ENCODE measurements around the gene METTL16. TPM values are rescaled to one million over a fixed set of nuclear protein-coding genes. Genes with fewer than 3 reads are reported as not detected.
"Not testable (repeated sequence)": the region's sequence is repeated elsewhere in the genome, so short reads cannot be mapped to it uniquely, and the experiment has no call there.

The METTL16 gene
- total RNA-seq, 1 experiment from 2014 or later = 29.9 TPM

DNA sequence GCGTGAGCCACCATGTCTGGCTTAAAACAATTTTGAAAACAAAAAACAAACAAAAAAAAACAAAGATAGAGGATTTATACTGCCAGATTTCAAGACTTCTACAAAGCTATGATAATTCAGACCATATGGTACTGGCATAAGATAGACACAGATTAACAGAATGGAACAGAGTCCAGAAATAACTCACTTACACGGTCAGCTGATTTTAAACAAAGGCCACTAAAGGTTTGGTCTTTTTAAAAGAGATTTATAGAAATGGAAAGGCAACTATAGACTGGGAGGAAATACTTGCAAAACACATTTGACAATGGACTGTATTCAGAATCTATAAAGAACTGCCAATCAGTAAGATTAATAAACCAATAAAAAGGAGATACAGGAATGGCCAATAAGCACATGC lies 62.2 kb downstream of the METTL16 start:
- Histone ChIP-seq H3K27me3 (no peaks in the 10 kb centered on the region), H3K36me3 (peaks cover 11% of the 10 kb centered on the region; the same call in 1 of the 2 replicates), H3K4me1 (no peaks in the 10 kb centered on the region), H3K9me3 (replicated peaks) (0 out of 2 replicates have a peak, but pooled peaks cover 3% of the 10 kb centered on the region), H3K27ac (no peak overlapping the region), H3K4me3 (no peak overlapping the region)
- no peak for DNase-seq

DNA sequence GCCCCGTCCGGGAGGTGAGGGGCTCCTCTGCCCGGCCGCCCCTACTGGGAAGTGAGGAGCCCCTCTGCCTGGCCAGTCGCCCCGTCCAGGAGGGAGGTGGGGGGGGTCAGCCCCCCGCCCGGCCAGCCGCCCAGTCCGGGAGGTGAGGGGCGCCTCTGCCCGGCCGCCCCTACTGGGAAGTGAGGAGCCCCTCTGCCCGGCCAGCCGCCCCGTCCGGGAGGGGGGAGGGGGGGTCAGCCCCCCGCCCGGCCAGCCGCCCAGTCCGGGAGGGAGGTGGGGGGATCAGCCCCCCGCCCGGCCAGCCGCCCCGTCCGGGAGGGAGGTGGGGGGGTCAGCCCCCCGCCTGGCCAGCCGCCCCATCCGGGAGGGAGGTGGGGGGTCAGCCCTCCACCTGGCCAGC lies 64.2 kb downstream of the METTL16 start:
- not testable (repeated sequence) for H3K4me3 ChIP-seq; DNase-seq; H3K9me3 ChIP-seq (replicated peaks)

DNA sequence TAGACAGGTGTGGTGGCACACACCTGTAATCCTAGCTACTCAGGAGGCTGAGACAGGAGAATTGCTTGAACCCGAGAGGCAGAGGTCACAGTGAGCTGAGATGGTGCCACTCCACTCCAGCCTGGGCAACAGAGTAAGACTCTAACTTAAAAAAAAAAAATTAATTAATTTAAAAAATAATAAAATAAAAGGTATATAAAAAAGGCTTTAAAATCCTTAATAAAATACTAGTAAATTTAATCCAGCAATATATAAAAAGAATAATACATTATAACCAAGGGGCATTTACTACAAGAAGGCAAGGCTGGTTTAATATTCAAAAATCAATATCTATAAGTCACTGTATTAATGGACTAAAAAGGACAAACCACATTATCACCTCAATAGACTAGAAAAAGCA lies 66.0 kb downstream of the METTL16 start:
- H3K27me3 ChIP-seq = no peaks in the 10 kb centered on the region
- H3K4me1 ChIP-seq = no peaks in the 10 kb centered on the region
- peaks cover 13% of the 10 kb centered on the region; the same call in 1 of the 2 replicates for H3K36me3 ChIP-seq
- H3K4me3 ChIP-seq = no peak overlapping the region
- DNase-seq = no peak
- no peak overlapping the region for H3K27ac ChIP-seq
- H3K9me3 ChIP-seq (replicated peaks) = 0 out of 2 replicates have a peak, but pooled peaks cover 3% of the 10 kb centered on the region

More for the DNA sequence above, 64.2 kb downstream of the METTL16 start:
- H3K4me1 ChIP-seq, H3K27me3 ChIP-seq, H3K27ac ChIP-seq, H3K36me3 ChIP-seq: not testable (repeated sequence)

DNA sequence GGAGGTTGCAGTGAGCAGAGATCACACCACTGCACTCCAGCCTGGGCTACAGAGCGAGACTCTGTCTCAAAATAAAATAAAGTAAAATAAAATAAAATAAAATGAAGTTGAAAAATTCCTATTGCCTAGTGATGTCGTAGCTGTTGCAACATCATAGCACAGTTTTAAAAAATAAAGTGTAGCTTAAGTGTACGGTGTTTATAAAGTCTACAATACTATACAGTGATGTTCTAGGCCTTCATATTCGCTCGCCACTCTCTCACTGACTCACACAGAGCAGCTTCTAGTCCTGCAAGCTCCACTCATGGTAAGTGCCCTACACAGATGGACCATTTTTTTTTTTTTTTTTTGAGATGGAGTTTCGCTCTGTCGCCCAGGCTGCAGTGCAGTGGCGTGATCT lies 67.3 kb downstream of the METTL16 start:
- Histone ChIP-seq H3K27me3 (no peaks in the 10 kb centered on the region), H3K4me3 (no peak overlapping the region), H3K36me3 (peaks cover 18% of the 10 kb centered on the region; the same call in 1 of the 2 replicates), H3K9me3 (replicated peaks) (0 out of 2 replicates have a peak, but pooled peaks cover 3% of the 10 kb centered on the region), H3K4me1 (no peaks in the 10 kb centered on the region), H3K27ac (no peak overlapping the region)
- no peak for DNase-seq

DNA sequence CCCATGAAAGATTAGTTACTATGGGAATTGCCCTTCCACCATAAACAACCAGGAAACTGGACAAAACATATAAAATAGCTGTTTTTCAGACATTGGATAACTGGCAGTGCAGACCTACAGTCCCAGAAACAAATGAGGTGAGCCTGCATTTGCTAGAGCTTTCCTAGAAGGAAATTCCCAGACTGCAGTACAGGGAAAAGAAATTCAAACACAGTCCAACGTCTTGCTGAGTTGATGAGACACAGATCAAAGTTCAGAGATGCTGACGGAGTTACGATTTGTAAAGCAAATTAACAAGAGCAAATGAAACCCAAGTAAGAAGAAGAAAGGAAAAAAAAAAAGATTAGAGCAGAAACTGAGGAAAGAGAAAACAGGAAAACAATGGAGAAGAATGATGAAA lies 69.5 kb downstream of the METTL16 start:
- Histone ChIP-seq H3K27me3 (no peaks in the 10 kb centered on the region), H3K9me3 (replicated peaks) (0 out of 2 replicates have a peak, but pooled peaks cover 3% of the 10 kb centered on the region), H3K4me1 (no peaks in the 10 kb centered on the region), H3K4me3 (no peak overlapping the region), H3K27ac (no peak overlapping the region), H3K36me3 (peaks cover 34% of the 10 kb centered on the region; the same call in 1 of the 2 replicates)
- DNase-seq = no peak

DNA sequence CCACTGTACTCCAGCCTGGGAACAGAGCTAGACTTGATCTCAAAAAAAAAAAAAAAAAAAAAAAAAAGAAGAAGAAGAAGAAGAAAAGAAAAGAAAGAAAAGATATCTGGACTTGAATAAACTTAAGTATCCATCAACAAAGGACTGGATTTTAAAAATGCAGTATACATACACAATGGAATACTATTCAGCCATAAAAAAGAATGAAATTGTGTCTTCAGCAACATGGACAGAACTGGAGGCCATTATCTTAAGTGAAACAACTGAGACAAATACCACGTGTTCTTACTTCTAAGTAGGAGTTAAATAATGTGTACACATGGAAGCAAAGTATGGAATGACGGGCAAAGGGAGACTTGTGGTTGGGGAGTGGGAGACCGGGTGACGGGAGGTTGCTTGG lies 70.8 kb downstream of the METTL16 start:
- no peak for DNase-seq
- Histone ChIP-seq H3K27ac (no peak overlapping the region), H3K9me3 (replicated peaks) (no peaks in the 10 kb centered on the region), H3K4me3 (no peak overlapping the region), H3K36me3 (peaks cover 35% of the 10 kb centered on the region; the same call in 1 of the 2 replicates), H3K4me1 (peaks cover 5% of the 10 kb centered on the region), H3K27me3 (no peaks in the 10 kb centered on the region)

DNA sequence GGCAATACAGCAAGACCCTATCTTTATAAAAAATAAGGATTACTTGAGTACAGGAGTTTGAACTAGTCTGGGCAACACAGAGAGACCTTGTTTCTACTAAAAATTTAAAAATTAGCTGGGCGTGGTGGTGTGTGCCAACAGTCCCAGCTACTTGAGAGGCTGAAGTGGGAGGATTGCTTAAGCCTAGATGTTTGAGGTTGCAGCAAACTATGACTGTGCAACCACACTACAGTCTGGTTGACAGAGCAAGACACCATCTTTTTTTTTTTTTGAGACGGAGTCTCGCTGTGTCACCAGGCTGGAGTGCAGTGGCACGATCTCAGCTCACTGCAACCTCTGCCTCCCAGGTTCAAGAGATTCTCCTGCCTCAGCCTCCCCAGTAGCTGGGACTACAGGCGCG lies 71.7 kb downstream of the METTL16 start:
- H3K27me3 ChIP-seq; DNase-seq; H3K27ac ChIP-seq; H3K4me1 ChIP-seq; H3K4me3 ChIP-seq; H3K9me3 ChIP-seq (replicated peaks): not testable (repeated sequence)
- H3K36me3 ChIP-seq = peaks cover 30% of the 10 kb centered on the region; the same call in 1 of the 2 replicates

DNA sequence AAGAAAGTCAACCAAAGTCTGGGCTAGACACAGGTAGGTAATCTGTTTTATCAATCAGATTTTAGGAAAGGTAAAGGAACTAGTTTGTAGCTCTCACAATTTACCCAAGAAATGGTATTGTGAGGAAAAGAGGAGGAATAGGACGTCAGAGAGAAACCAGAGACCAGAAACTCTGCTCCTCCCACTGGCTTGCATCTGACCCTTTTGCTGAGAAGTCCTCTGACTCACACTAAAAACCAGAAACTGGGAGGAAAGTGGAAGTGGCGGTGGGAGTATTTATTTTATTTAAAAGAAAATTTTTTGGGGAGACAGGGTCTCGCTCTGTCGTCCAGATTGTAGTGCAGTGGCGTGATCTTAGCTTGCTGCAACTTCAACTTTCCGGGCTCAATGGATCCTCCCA lies 72.9 kb downstream of the METTL16 start:
- peaks cover 7% of the 10 kb centered on the region for H3K4me1 ChIP-seq
- no peak for DNase-seq
- peaks cover 30% of the 10 kb centered on the region; the same call in 1 of the 2 replicates for H3K36me3 ChIP-seq
- no peak overlapping the region for H3K27ac ChIP-seq
- no peaks in the 10 kb centered on the region for H3K27me3 ChIP-seq
- H3K4me3 ChIP-seq = no peak overlapping the region
- no peaks in the 10 kb centered on the region for H3K9me3 ChIP-seq (replicated peaks)

DNA sequence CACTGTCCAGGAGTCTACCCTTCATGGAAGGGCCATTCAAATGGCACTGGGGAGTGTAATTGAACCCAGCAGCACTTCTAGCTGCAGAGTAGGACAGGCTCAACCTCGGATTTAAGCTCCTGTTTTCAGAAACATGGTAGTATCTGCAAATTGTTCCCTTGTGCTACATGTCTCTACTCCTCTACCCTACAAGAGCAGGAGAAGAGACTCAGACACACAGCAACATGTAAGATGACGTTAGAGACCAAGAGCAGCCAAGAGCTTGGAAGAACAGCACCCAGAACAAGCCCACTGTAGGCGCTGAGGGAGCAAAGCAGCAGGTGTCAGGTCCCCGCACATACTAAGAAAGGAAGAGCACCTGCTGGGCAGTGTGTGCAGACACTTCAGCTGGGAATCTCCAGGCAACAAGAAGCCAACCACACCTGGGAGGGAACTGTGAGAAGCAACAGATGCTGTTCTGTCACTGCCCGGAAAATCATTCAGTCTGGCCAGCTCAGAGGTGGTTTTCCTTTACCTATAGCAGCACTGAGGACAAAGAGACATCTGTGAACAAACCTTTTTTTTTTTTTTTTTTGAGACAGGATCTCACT lies 75.3 kb downstream of the METTL16 start:
- Histone ChIP-seq H3K4me3 (no peak overlapping the region), H3K27me3 (no peaks in the 10 kb centered on the region), H3K36me3 (peaks cover 30% of the 10 kb centered on the region; the same call in 1 of the 2 replicates), H3K4me1 (peaks cover 7% of the 10 kb centered on the region), H3K9me3 (replicated peaks) (no peaks in the 10 kb centered on the region), H3K27ac (peak overlapping the region; percentile 94)
- DNase-seq = peak; percentile 14 to 53

DNA sequence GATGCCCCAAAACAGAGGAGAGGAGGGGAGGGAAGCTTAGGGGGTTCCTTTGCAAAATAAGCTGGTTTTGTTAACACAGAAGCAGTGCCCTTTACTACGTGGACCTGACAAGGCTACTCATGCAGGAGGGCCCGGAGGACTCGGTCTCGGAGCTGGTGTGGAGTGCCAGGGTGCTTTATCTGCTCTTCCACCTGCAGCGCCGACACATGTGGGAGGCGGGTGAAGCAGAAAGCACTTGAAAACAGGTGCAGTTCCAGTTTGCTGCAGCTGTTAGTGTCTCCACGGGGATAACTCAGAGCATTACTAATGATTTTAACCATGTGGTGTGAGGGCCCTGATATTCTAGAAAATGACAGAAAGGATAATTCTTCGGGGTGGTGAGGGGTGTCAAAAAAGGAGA lies 75.8 kb downstream of the METTL16 start:
- peak; percentile 65 to 80 for DNase-seq
- peak overlapping the region; percentile 94 for H3K27ac ChIP-seq
- H3K36me3 ChIP-seq = peaks cover 25% of the 10 kb centered on the region; the same call in 1 of the 2 replicates
- H3K4me3 ChIP-seq = no peak overlapping the region
- peaks cover 7% of the 10 kb centered on the region for H3K4me1 ChIP-seq
- H3K27me3 ChIP-seq = no peaks in the 10 kb centered on the region
- no peaks in the 10 kb centered on the region for H3K9me3 ChIP-seq (replicated peaks)

DNA sequence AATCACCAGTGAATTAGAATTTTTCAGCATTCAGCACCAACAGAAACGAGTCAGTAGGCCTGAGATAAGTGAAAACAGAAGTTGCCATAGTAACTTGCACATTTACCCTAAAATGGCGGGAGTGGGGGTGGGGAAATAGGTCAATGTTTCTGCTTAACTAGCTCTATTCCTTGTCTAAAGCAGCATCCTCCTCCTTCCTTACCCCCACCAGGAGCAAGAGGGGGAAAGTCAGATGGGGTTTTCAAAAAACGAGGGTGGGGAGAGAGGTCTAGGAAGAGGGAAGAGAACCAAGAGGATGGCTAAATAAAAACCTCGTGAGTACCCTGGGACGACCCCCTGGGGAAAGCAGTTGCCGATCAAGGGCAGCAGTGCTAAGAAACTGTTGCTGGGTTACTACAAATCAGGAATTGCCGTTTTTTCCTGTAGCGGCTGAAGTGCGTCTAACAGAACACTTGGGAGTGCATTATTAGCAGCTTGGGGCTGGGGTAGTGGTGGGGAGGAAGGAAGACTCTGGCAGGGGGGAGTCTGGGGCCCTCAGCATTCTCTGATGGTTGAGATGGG lies 76.4 kb downstream of the METTL16 start:
- no peak for DNase-seq
- H3K27me3 ChIP-seq = no peaks in the 10 kb centered on the region
- peaks cover 7% of the 10 kb centered on the region for H3K4me1 ChIP-seq
- no peak overlapping the region for H3K4me3 ChIP-seq
- H3K36me3 ChIP-seq = peaks cover 25% of the 10 kb centered on the region; the same call in 1 of the 2 replicates
- H3K27ac ChIP-seq = peak overlapping the region; percentile 94
- H3K9me3 ChIP-seq (replicated peaks) = no peaks in the 10 kb centered on the region

DNA sequence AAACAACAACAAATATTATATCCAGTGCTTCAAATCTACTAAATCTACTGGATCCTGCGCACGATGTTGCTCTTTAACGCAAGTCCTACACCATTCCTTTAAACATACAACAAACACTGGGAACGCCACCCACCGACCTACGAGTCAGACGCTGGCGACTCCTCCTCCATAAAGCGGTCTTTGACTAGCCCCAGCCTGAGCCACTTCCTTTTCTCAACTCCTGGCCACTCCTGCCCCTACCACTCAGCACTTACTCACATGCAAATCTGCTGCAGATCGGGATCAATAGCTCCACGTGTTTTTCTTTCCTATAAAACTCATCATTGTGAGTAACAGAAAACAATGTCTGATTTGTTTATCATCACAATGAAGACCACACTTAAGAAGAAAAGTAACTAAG lies 78.0 kb downstream of the METTL16 start:
- H3K9me3 ChIP-seq (replicated peaks) = no peaks in the 10 kb centered on the region
- H3K4me1 ChIP-seq = peaks cover 7% of the 10 kb centered on the region
- H3K27ac ChIP-seq = no peak overlapping the region
- no peak overlapping the region for H3K4me3 ChIP-seq
- no peaks in the 10 kb centered on the region for H3K27me3 ChIP-seq
- peaks cover 13% of the 10 kb centered on the region; the same call in 1 of the 2 replicates for H3K36me3 ChIP-seq
- no peak for DNase-seq

DNA sequence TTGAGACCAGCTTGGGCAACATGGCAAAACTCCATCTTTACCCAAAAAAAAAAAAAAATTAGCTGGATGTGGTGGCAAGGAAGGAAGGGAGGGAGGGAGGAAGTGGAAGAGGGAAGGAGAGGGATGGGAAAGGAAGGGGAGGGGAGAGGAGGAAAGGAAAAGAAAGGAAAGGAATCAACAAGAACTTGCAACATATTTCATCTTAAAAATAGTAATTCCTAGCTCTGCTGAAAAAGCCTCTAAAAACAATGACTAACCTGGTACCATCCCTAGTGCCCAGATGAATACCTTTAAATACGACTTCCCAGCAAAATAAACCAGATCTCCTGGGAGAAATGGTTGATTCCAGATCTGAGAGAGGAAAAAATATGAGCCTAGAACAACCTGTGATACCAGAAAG lies 83.8 kb downstream of the METTL16 start:
- H3K9me3 ChIP-seq (replicated peaks) = no peaks in the 10 kb centered on the region
- H3K27me3 ChIP-seq = no peaks in the 10 kb centered on the region
- no peaks in the 10 kb centered on the region; the same call in 1 of the 2 replicates for H3K36me3 ChIP-seq
- H3K4me3 ChIP-seq = no peak overlapping the region
- H3K27ac ChIP-seq = no peak overlapping the region
- no peak for DNase-seq
- H3K4me1 ChIP-seq = no peaks in the 10 kb centered on the region

DNA sequence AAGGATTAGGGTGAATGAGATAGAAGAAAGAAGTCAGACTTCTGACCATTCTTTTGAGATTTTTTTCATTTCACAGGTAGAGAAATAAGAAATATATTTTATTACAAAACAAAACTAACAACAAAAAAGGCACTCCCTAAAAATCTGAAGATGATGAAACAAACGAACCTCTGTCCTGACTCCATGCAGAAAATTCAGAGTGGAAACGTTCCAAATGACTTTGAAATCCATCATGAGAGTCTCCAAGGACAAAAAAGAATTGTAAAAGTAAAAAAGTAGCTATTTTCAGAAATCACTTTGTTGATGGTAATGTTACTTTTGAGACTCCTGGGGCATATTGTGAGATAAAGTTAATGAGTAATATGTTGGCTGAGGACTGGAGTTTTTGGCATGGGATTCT lies 84.5 kb downstream of the METTL16 start:
- no peaks in the 10 kb centered on the region for H3K27me3 ChIP-seq
- no peaks in the 10 kb centered on the region for H3K9me3 ChIP-seq (replicated peaks)
- H3K4me3 ChIP-seq = no peak overlapping the region
- no peaks in the 10 kb centered on the region; the same call in 1 of the 2 replicates for H3K36me3 ChIP-seq
- DNase-seq = no peak
- H3K27ac ChIP-seq = no peak overlapping the region
- no peaks in the 10 kb centered on the region for H3K4me1 ChIP-seq

DNA sequence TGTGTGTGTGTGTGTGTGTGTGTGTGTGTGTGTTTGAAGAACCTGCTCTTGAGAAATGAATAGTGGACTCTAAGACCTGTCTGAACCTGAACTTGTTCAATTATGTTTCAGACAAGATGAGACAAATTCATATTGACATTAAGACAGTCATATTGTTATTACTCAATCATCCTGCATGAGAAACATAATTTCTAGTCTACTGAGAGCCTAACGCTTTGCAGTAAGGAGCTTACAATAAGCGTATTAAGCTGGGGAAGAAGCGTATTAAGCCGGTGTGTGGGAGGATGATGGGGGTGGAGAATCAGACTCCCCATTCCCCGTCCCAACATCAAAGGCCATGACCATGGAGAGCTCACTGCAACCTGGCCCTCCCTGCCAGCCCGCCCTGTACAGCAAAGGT lies 88.4 kb downstream of the METTL16 start:
- Histone ChIP-seq H3K9me3 (replicated peaks) (no peaks in the 10 kb centered on the region), H3K27ac (no peak overlapping the region), H3K36me3 (0 out of 2 replicates have a peak, but pooled peaks cover 9% of the 10 kb centered on the region), H3K4me3 (no peak overlapping the region), H3K27me3 (no peaks in the 10 kb centered on the region), H3K4me1 (no peaks in the 10 kb centered on the region)
- DNase-seq = no peak
